CD14-positive monocyte (primary cell): ENCODE results near the gene LACTB. TPM values are rescaled to one million over a fixed set of nuclear protein-coding genes. Genes with fewer than 3 reads are reported as not detected.

ENCODE experiments used
- DNase-seq, 3 donors: peaks; one replicate each; pipeline ENCODE4 v3.0.0-alpha.2; 2011 to 2022
- H2AFZ ChIP-seq: 2 replicates; pipeline ENCODE4 v1.6.0; 2012; ENCODE audit warnings: mild to moderate bottlenecking, low read depth, low read length, inconsistent platforms; ENCODE audit not compliant: insufficient read depth, poor library complexity, severe bottlenecking
- H3K27ac ChIP-seq, 2 donors: 1 replicate in 1 of 2; 2 replicates in 1 of 2; pipeline ENCODE4 v1.5.1; 2012 to 2013; ENCODE audit warnings: low read length in 2 of 2, control low read depth in 1 of 2, inconsistent platforms in 1 of 2, low read depth in 1 of 2, mild to moderate bottlenecking in 1 of 2
- H3K27me3 ChIP-seq, 2 donors: one replicate each; pipeline versions ENCODE4 v1.6.0 to v1.6.1; 2011 to 2013; ENCODE audit warnings: low read length in 2 of 2; ENCODE audit not compliant: control insufficient read depth in 2 of 2, insufficient read depth in 2 of 2
- H3K36me3 ChIP-seq, 2 donors: replicated peaks in 1 of 2; 1 replicate in 1 of 2; 2 replicates in 1 of 2; pipeline versions ENCODE4 v1.5.1 to v1.6.1; 2012 to 2013; ENCODE audit warnings: low read length in 2 of 2, control low read depth in 1 of 2, inconsistent platforms in 1 of 2, mild to moderate bottlenecking in 1 of 2; ENCODE audit not compliant: insufficient read depth in 2 of 2, control insufficient read depth in 1 of 2
- H3K4me1 ChIP-seq, 2 donors: 1 replicate in 1 of 2; 2 replicates in 1 of 2; pipeline versions ENCODE4 v1.5.1 to v1.6.1; 2012 to 2013; ENCODE audit warnings: low read length in 2 of 2, control low read depth in 1 of 2, inconsistent platforms in 1 of 2, mild to moderate bottlenecking in 1 of 2, moderate library complexity in 1 of 2; ENCODE audit not compliant: insufficient read depth in 2 of 2, control insufficient read depth in 1 of 2
- H3K4me2 ChIP-seq: replicated peaks from 2 replicates; pipeline ENCODE3; 2012; ENCODE audit warnings: low read length, moderate library complexity, mild to moderate bottlenecking; ENCODE audit not compliant: poor library complexity, severe bottlenecking; ENCODE audit errors: extremely low read depth
- H3K4me3 ChIP-seq, 3 experiments: fragments of 200-600 bp in 1 of 3; sonication (generic) in 1 of 3; replicated peaks in 1 of 3; 1 replicate in 2 of 3; 2 replicates in 1 of 3; pipeline ENCODE4 v1.5.1; 2011 to 2013; ENCODE audit warnings: low read length in 3 of 3, mild to moderate bottlenecking in 3 of 3, control low read depth in 2 of 3, low read depth in 2 of 3, inconsistent platforms in 1 of 3, moderate library complexity in 1 of 3
- H3K79me2 ChIP-seq: 2 replicates; pipeline ENCODE4 v1.6.0; 2012; ENCODE audit warnings: mild to moderate bottlenecking, control low read depth, inconsistent platforms, low read length, moderate library complexity; ENCODE audit not compliant: insufficient read depth
- H3K9ac ChIP-seq: 2 replicates; pipeline ENCODE4 v1.6.0; 2017; ENCODE audit warnings: low read length, mild to moderate bottlenecking; ENCODE audit not compliant: insufficient read depth, poor library complexity, severe bottlenecking
- H3K9me3 ChIP-seq, 2 donors: replicated peaks in 1 of 2; 1 replicate in 1 of 2; 2 replicates in 1 of 2; pipeline versions ENCODE4 v1.5.1 to v1.6.1; 2012 to 2013; ENCODE audit warnings: low read length in 2 of 2, control low read depth in 1 of 2; ENCODE audit not compliant: control insufficient read depth in 1 of 2, insufficient read depth in 1 of 2
- H4K20me1 ChIP-seq: 2 replicates; pipeline ENCODE4 v1.6.0; 2012; ENCODE audit warnings: mild to moderate bottlenecking, low read length, control low read depth, moderate library complexity; ENCODE audit not compliant: insufficient read depth
- H3K27ac Mint-ChIP-seq, 7 donors: one replicate each; pipeline ENCODE4 v1.8.0; 2020; ENCODE audit warnings: mild to moderate bottlenecking in 7 of 7, mixed read lengths in 7 of 7, moderate library complexity in 6 of 7, inconsistent platforms in 2 of 7
- H3K27me3 Mint-ChIP-seq, 3 donors: one replicate each; pipeline ENCODE4 v1.8.0; 2021 to 2022; ENCODE audit warnings: low read depth in 3 of 3, mild to moderate bottlenecking in 3 of 3, mixed read lengths in 3 of 3, moderate library complexity in 3 of 3, inconsistent platforms in 1 of 3
- H3K36me3 Mint-ChIP-seq, 2 donors: one replicate each; pipeline ENCODE4 v1.8.0; 2020; ENCODE audit warnings: mixed read lengths in 2 of 2, inconsistent platforms in 1 of 2, mild to moderate bottlenecking in 1 of 2
- H3K4me1 Mint-ChIP-seq: one replicate; pipeline ENCODE4 v1.8.0; 2020; ENCODE audit warnings: mild to moderate bottlenecking, mixed read lengths
- H3K4me3 Mint-ChIP-seq, 2 donors: one replicate each; pipeline ENCODE4 v1.8.0; 2020; ENCODE audit warnings: mild to moderate bottlenecking in 2 of 2, mixed read lengths in 2 of 2, moderate library complexity in 1 of 2
- H3K9me3 Mint-ChIP-seq, 7 donors: one replicate each; pipeline ENCODE4 v1.8.0; 2020 to 2022; ENCODE audit warnings: mixed read lengths in 7 of 7, mild to moderate bottlenecking in 6 of 7, moderate library complexity in 6 of 7, inconsistent platforms in 2 of 7
- WGBS: methylation state at CpG from one replicate; pipeline ENCODE4 v1.1.5; 2013; ENCODE audit warnings: missing lambda C conversion rate; ENCODE audit not compliant: insufficient coverage; 5-methylcytosine and 5-hydroxymethylcytosine counted together
- intact Hi-C, 2 donors: fragments of 100-400 bp; cut with micrococcal nuclease; formaldehyde crosslinking; loops; one replicate each; pipeline versions ENCODE4 v1.15.0 to v1.15.1; 2023
- polyA plus RNA-seq, 3 donors: library from polyadenylated mRNA; depleted of rRNA in 1 of 3; unstranded in 2 of 3; stranded (reverse) in 1 of 3; fragments of 300-500 nt in 2 of 3; fragments of >200 nt in 1 of 3; fragmentation: Illumina TruSeq in 2 of 3; gene quantifications; 1 replicate in 2 of 3; 2 replicates in 1 of 3; pipeline ENCODE4 v1.2.3, GENCODE V29; 2012 to 2021
- TF ChIP-seq, protein P1 (sequence below): fragments of 200-600 bp; IDR thresholded peaks from one replicate; pipeline ENCODE4 v1.8.0; 2022; ENCODE audit warnings: antibody characterized with exemption, mild to moderate bottlenecking

The LACTB gene
- polyA plus RNA-seq, 3 donors: 18.5 to 59.3 (median 40.4) TPM

DNA sequence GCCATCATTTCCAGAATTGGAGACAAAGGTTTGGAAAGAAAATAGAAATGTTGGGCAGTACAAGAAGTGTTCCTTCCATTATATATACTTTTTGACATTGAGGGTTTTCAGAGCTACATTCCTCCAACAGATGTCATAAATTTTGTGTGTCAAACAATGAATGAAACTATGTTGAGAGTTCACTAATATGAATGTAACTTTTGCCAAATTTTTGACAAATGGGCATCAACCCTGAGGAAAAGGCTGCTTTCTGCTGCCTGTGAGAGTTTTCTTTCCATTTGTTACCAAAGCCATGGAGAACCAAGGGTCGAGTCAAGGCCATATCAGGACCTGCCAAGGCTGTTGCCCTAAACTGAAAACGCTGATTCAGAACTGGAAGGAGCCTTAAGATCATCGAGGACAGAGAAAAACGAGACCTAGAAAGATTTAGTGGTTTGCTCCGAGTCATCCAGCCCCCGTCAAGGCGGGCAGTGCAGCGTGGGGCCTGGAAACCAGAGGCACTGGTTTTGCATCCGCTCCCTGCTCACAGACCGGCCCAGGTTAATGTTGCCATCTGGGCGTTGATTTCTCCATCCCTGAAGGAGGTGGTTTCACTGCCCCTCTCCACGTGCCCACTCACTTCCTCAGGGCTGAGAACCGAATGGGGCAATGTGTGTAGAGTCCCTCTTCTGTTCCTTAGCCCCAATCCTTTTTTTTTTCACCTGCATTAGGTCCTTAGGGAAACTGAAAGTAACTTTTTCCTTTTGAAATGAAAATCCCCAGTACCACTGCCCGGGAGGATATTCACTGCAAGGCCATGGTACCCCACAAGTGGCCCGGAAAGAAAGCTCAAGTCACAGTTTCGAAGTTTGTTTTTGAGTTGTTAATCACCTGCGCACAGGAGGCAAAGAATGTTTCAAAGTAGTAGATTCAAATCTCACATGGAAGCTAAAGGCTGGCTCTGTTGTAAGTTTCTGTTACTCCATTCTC is 46.4 kb upstream of the LACTB start:
- H3K9me3 Mint-ChIP-seq: peaks cover 0 to 1% (median 0%) of the 10 kb centered on the region in 7 donors
- no peak for DNase-seq
- H3K36me3 Mint-ChIP-seq: peaks cover 6 to 7% of the 10 kb centered on the region in 2 donors
- H4K20me1 ChIP-seq: no peaks in the 10 kb centered on the region
- peaks cover 0 to 11% (median 6%) of the 10 kb centered on the region in 3 donors for H3K27me3 Mint-ChIP-seq
- H3K27me3 ChIP-seq: no peaks in the 10 kb centered on the region
- no peak overlapping the region for H2AFZ ChIP-seq
- H3K79me2 ChIP-seq: no peaks in the 10 kb centered on the region
- H3K9ac ChIP-seq: no peak overlapping the region
- H3K9me3 ChIP-seq: no peaks in the 10 kb centered on the region
- H3K4me1 Mint-ChIP-seq: peaks cover 6% of the 10 kb centered on the region
- H3K4me1 ChIP-seq: no peaks in the 10 kb centered on the region
- TF ChIP-seq, protein P1, sequence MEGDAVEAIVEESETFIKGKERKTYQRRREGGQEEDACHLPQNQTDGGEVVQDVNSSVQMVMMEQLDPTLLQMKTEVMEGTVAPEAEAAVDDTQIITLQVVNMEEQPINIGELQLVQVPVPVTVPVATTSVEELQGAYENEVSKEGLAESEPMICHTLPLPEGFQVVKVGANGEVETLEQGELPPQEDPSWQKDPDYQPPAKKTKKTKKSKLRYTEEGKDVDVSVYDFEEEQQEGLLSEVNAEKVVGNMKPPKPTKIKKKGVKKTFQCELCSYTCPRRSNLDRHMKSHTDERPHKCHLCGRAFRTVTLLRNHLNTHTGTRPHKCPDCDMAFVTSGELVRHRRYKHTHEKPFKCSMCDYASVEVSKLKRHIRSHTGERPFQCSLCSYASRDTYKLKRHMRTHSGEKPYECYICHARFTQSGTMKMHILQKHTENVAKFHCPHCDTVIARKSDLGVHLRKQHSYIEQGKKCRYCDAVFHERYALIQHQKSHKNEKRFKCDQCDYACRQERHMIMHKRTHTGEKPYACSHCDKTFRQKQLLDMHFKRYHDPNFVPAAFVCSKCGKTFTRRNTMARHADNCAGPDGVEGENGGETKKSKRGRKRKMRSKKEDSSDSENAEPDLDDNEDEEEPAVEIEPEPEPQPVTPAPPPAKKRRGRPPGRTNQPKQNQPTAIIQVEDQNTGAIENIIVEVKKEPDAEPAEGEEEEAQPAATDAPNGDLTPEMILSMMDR: no peak
- 86% methylated on average over 7 of the region's 17 CpGs for WGBS
- no peak overlapping the region for H3K4me2 ChIP-seq
- H3K4me3 ChIP-seq: no peak overlapping the region
- no peak overlapping the region for H3K4me3 Mint-ChIP-seq
- H3K27ac Mint-ChIP-seq: peak overlapping the region in 1 of 7 donors; percentile 77
- H3K27ac ChIP-seq: no peak overlapping the region
- intact Hi-C loops: no loop called here
- no peaks in the 10 kb centered on the region for H3K36me3 ChIP-seq

DNA sequence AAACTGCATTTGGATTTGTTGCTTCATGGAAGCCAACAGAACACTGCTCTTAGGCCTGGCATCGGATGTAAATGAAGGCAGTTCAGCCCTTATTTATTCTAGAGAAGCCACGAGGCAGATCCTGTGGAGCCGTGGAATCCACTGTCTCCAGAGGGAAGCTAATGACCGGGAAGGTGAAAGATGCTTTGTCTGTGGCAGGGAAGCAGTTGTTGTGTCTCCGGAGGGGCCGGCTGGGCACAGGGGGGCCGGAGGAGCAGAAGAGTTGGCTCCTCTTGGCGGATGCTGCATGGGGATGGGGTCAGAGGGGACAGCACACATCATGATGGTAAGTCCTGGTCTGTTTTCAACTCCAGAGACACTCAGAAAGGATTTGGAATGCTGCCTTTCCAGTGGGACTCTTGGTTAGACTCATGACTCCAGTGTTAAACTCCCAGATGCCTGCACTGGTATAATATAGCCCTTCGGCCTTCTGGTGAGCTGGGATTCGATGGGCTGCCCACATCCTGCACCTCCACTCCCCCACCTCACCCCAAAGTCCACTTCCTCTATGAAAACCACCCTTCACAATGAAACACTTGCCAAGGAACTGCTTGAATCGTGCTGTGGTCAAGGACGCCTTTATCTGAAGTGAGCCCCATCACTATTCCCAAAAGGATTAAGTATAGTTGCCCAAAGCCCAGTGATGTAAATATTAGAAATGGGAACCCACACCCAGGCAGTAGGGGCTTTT is 45.5 kb upstream of the LACTB start:
- H4K20me1 ChIP-seq: no peaks in the 10 kb centered on the region
- no peak for DNase-seq

More for the DNA sequence above, 45.5 kb upstream of the LACTB start:
- no peak overlapping the region for H3K4me2 ChIP-seq
- Mint-ChIP-seq H3K9me3 (peaks cover 0 to 1% (median 0%) of the 10 kb centered on the region in 7 donors), H3K27me3 (peaks cover 0 to 13% (median 6%) of the 10 kb centered on the region in 3 donors), H3K4me1 (peaks cover 6% of the 10 kb centered on the region), H3K36me3 (peaks cover under 1 to 1% of the 10 kb centered on the region in 2 donors), H3K27ac (no peak overlapping the region), H3K4me3 (no peak overlapping the region)
- no peaks in the 10 kb centered on the region for H3K4me1 ChIP-seq
- TF ChIP-seq, protein P1: no peak
- no peaks in the 10 kb centered on the region for H3K36me3 ChIP-seq
- H3K4me3 ChIP-seq: no peak overlapping the region
- H3K9ac ChIP-seq: no peak overlapping the region
- no peaks in the 10 kb centered on the region for H3K27me3 ChIP-seq
- no peaks in the 10 kb centered on the region for H3K9me3 ChIP-seq
- intact Hi-C loops: no loop called here
- H2AFZ ChIP-seq: no peak overlapping the region
- no peaks in the 10 kb centered on the region for H3K79me2 ChIP-seq
- no peak overlapping the region for H3K27ac ChIP-seq
- WGBS: 69% methylated on average over 10 of the region's 12 CpGs
